ENCODE measurements around the gene FES.
"Not testable (repeated sequence)": the region's sequence is repeated elsewhere in the genome, so short reads cannot be mapped to it uniquely, and the experiment has no call there.

FES gene

GRCh38 chr15:90883976-90884718, at the start of gene FES:
FES (plus strand) TSS chr15:90884504; CDS start chr15:90885046, 542 bp downstream.
- in situ Hi-C loops (cut with HindIII; ENCODE audit: low sequenced_read_pairs), result no loop called here

GRCh38 chr15:90834626-90835025, 49.7 kb upstream of the FES start:
- in situ Hi-C loops (cut with HindIII; ENCODE audit: low sequenced_read_pairs), result no loop called here

GRCh38 chr15:90836296-90836871, 47.9 kb upstream of the FES start:
- in situ Hi-C loops (cut with HindIII; ENCODE audit: low sequenced_read_pairs), result no loop called here

- in situ Hi-C loops (cut with HindIII; ENCODE audit: low sequenced_read_pairs), result no loop called here
Observed at GRCh38 chr15:90837094-90837493, 47.2 kb upstream of the FES start.

GRCh38 chr15:90838139-90838538, 46.2 kb upstream of the FES start:
- in situ Hi-C loops (cut with HindIII; ENCODE audit: low sequenced_read_pairs), result no loop called here

- in situ Hi-C loops (cut with HindIII; ENCODE audit: low sequenced_read_pairs), result no loop called here
Observed at GRCh38 chr15:90838544-90838943, 45.8 kb upstream of the FES start.

GRCh38 chr15:90839187-90840071, 44.9 kb upstream of the FES start:
- in situ Hi-C loops (cut with HindIII; ENCODE audit: low sequenced_read_pairs), result no loop called here

- in situ Hi-C loops (cut with HindIII; ENCODE audit: low sequenced_read_pairs), result no loop called here
Observed at GRCh38 chr15:90840157-90840855, 44.0 kb upstream of the FES start.

- in situ Hi-C loops (cut with HindIII; ENCODE audit: low sequenced_read_pairs), result no loop called here
Observed at GRCh38 chr15:90840954-90841353, 43.4 kb upstream of the FES start.

- in situ Hi-C loops (cut with HindIII; ENCODE audit: low sequenced_read_pairs), result no loop called here
Observed at GRCh38 chr15:90844696-90845095, 39.6 kb upstream of the FES start.

- in situ Hi-C loops (cut with HindIII; ENCODE audit: low sequenced_read_pairs), result no loop called here
Observed at GRCh38 chr15:90845201-90845949, 38.9 kb upstream of the FES start.

GRCh38 chr15:90849424-90849823, 34.9 kb upstream of the FES start:
- in situ Hi-C loops (cut with HindIII; ENCODE audit: low sequenced_read_pairs), result not testable (repeated sequence)

- in situ Hi-C loops (cut with HindIII; ENCODE audit: low sequenced_read_pairs), result no loop called here
Observed at GRCh38 chr15:90851114-90851513, 33.2 kb upstream of the FES start.

- in situ Hi-C loops (cut with HindIII; ENCODE audit: low sequenced_read_pairs), result no loop called here
Observed at GRCh38 chr15:90851940-90852339, 32.4 kb upstream of the FES start.

- in situ Hi-C loops (cut with HindIII; ENCODE audit: low sequenced_read_pairs), result no loop called here
Observed at GRCh38 chr15:90855139-90855538, 29.2 kb upstream of the FES start.

GRCh38 chr15:90857337-90857736, 27.0 kb upstream of the FES start:
- in situ Hi-C loops (cut with HindIII; ENCODE audit: low sequenced_read_pairs), result no loop called here

GRCh38 chr15:90857883-90858443, 26.3 kb upstream of the FES start:
- in situ Hi-C loops (cut with HindIII; ENCODE audit: low sequenced_read_pairs), result no loop called here

- in situ Hi-C loops (cut with HindIII; ENCODE audit: low sequenced_read_pairs), result no loop called here
Observed at GRCh38 chr15:90859234-90860131, 24.8 kb upstream of the FES start.

- in situ Hi-C loops (cut with HindIII; ENCODE audit: low sequenced_read_pairs), result no loop called here
Observed at GRCh38 chr15:90860450-90860849, 23.9 kb upstream of the FES start.
